HG02798 (cell line): ENCODE results near the gene KANSL1.
A peak's percentile ranks its signal among the peaks of the same experiment; 100 is the strongest.
"Not testable (repeated sequence)": the region's sequence is repeated elsewhere in the genome, so short reads cannot be mapped to it uniquely, and the experiment has no call there.

Experiments
- ATAC-seq: cut with Tn5 transposase; IDR thresholded peaks from one replicate; pipeline ENCODE4 v1.9.1; 2021; ENCODE audit warnings: mild to moderate bottlenecking; ENCODE audit not compliant: unreplicated experiment, poor library complexity

KANSL1 gene

GRCh38 chr17:46193151-46193625, at the start of gene KANSL1:
KANSL1 (minus strand) TSS chr17:46193429; CDS start chr17:46172143, 21,286 bp downstream.
- peak; percentile 76 for ATAC-seq

- ATAC-seq = not testable (repeated sequence)
These were observed 38.1 kb upstream of the KANSL1 start for GRCh38 chr17:46231359-46231758.

- peak; percentile 99 for ATAC-seq
These were observed 32.1 kb upstream of the KANSL1 start for GRCh38 chr17:46225274-46225794.

GRCh38 chr17:46224864-46225263, 31.6 kb upstream of the KANSL1 start:
- ATAC-seq = peak; percentile 45

GRCh38 chr17:46223041-46223440, 29.8 kb upstream of the KANSL1 start:
- not testable (repeated sequence) for ATAC-seq

GRCh38 chr17:46216682-46217081, 23.5 kb upstream of the KANSL1 start:
- ATAC-seq = no peak

- no peak for ATAC-seq
These were observed 19.6 kb upstream of the KANSL1 start for GRCh38 chr17:46212634-46213435.

- ATAC-seq = no peak
These were observed 15.8 kb upstream of the KANSL1 start for GRCh38 chr17:46208997-46209396.

GRCh38 chr17:46205975-46206374, 12.7 kb upstream of the KANSL1 start:
- no peak for ATAC-seq

GRCh38 chr17:46202424-46202823, 9.2 kb upstream of the KANSL1 start:
- no peak for ATAC-seq

- ATAC-seq = no peak
These were observed 8.3 kb upstream of the KANSL1 start for GRCh38 chr17:46201491-46201890.

GRCh38 chr17:46200197-46200596, 7.0 kb upstream of the KANSL1 start:
- no peak for ATAC-seq

GRCh38 chr17:46199379-46199778, 6.2 kb upstream of the KANSL1 start:
- no peak for ATAC-seq

GRCh38 chr17:46198233-46198632, 5.0 kb upstream of the KANSL1 start:
- no peak for ATAC-seq

GRCh38 chr17:46197530-46197929, 4.3 kb upstream of the KANSL1 start:
- no peak for ATAC-seq

- no peak for ATAC-seq
These were observed 2.9 kb upstream of the KANSL1 start for GRCh38 chr17:46195939-46196716.

GRCh38 chr17:46195217-46195855, 2.1 kb upstream of the KANSL1 start:
- no peak for ATAC-seq

GRCh38 chr17:46194393-46195216, 1.4 kb upstream of the KANSL1 start:
- ATAC-seq = no peak

- peak; percentile 69 for ATAC-seq
These were observed 580 bp upstream of the KANSL1 start for GRCh38 chr17:46193626-46194392.
